GM08714 (cell line): ENCODE measurements around the gene ABHD18.

Experiments used
- H3K4me3 ChIP-seq: fragments of 200-500 bp; sonication (Bioruptor generic); 2 replicates; pipeline ENCODE4 v1.5.1; 2014; ENCODE audit warnings: mild to moderate bottlenecking, low read length, inconsistent platforms
- ZNF274 ChIP-seq: IDR thresholded peaks from 2 replicates; pipeline ENCODE4 v1.6.1; 2012; ENCODE audit warnings: mild to moderate bottlenecking, low read depth, low read length

The ABHD18 gene

DNA sequence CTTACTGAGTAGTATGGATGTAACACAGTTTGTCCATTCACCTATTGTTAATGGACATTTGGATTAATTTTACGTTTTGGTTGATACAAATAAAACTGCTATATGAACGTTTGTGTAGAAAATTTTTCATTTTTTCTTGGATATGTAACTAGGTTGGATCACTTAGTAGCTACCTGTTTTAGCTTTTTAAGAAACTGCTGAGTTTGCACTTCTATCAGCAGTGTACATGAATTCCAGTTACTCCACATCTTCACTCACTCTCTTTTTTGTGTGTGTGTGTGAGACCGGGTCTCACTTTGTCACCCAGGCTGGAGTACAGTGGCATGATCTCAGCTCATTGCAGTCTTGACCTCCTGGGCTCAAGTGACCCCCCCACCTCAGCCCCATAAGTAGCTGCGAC lies 111.3 kb downstream of the ABHD18 start:
- H3K4me3 ChIP-seq, result no peak overlapping the region

More for the DNA sequence above, 111.3 kb downstream of the ABHD18 start:
- TF ChIP-seq ZNF274, result no peak
